Raji (cell line): ENCODE data around the gene TBKBP1.

Source experiments
- POLR2A ChIP-seq: IDR thresholded peaks from 2 replicates; pipeline ENCODE4 v1.6.1; 2011; ENCODE audit warnings: low read depth, low read length, control low read depth; ENCODE audit not compliant: insufficient read depth

The TBKBP1 gene

GRCh38 chr17:47670064-47670463 is 23.9 kb upstream of the TBKBP1 start:
- TF ChIP-seq POLR2A = no peak

GRCh38 chr17:47674499-47674898 is 19.5 kb upstream of the TBKBP1 start:
- TF ChIP-seq POLR2A = no peak

DNA sequence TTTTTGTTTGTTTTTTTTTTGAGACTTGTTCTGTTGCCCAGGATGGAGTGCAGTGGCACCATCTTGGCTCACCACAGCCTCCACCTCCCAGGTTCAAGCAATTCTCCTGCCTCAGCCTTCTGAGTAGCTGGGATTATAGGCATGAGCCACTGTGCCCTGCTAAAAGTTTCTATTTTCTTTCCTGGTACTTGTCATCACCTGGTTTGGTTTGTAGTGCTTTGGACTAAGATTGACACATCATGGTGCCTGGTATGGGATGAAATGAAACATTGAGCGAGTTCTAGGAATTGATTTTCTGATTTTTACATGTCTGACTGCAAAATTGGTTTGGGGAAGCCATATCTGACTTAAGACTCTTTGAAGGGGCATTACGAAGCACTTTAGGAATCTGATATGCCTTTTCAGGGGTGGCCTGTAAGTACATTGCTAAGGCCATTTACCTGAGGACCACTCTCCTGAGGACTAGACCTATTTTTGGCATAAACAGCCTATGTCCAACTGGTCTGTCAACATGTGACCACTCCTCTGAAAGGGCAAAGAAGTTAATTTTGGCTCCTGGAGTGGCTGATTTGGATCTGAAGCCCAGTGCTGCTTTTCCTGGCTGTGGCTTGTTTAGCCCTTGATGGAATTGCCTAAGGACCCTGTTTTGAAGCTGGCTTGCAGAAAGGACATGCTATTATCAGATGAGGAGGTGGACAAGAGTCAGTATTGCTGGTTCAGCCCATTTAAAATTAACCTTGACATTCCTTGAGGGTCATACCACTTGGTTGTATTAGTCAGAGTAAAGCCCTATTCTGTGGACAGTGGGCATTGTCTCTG is 18.4 kb upstream of the TBKBP1 start:
- no peak for TF ChIP-seq POLR2A

- TF ChIP-seq POLR2A = no peak
These were observed 17.8 kb upstream of the TBKBP1 start for GRCh38 chr17:47676199-47676472.

- no peak for TF ChIP-seq POLR2A
These were observed 17.3 kb upstream of the TBKBP1 start for GRCh38 chr17:47676510-47677165.

- TF ChIP-seq POLR2A = no peak
These were observed 15.8 kb upstream of the TBKBP1 start for GRCh38 chr17:47678196-47678595.

DNA sequence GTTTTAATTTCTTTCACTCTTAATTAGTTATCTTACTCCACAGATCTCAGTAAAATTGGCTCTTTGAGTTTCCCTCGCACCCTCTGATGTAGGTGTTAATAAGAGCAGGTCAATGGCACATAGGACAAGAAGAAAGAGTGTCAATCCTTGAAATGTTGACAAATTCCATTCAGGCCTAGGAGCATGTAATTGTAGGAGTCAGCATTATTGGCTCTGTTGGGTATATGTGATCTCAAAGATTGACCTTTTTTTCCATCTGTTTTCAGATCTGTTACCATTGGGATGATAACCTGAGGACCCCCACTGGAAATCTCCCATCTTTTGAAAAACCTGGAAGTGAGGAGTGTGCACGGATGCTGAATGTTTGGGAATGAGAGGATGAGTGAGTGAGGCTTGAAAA is 11.8 kb upstream of the TBKBP1 start:
- TF ChIP-seq POLR2A = no peak

DNA sequence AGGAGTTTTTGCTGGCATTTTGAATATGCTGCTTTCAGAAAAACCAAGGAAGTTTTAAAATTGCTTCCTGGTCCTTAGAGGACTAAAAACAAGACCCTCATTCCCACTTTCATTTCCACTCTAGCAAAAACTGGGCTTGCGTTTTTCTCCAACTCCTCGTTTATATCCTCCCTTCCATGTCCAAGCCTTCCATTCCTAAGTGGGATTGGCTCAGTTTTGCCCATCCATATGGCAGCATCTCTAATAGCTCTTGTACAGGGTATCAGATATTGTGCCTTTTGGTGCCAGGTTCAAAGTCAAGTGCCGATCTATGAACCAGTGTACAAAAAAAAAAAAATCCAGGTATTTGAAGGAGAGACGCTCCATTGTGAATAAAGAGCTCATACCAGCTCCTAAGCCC is 9.9 kb upstream of the TBKBP1 start:
- no peak for TF ChIP-seq POLR2A

DNA sequence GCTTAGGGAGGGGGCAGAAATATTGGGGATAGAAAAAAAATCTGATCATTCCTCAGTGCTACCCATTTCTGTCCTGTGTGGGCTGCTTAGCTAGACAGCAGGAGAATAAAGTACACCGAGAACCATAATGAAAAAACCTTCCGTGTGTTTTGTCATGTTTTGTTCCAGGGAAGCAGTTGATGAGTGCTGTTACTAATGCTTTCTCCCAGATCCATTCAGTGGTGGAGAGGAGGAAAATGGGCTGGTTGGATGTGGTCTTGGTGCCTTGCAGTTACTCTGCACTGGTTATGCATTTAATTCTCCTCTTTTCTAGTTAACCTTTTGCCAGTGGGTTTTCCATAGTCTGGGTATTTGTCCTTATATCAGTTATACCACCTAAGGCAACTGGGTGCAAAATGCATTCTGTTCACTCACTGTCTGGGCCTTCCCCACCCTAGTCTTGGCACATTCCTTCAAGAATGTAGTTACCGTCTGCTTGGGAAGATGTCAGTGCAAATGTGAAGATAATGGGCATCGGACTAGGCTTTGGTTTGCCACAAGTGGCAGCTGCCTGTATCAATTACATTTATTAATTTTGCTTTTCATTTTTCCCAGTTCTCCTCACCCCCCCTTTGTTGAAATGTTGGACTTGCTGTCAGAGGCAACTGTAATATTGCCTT is 9.3 kb upstream of the TBKBP1 start:
- TF ChIP-seq POLR2A = no peak

GRCh38 chr17:47685556-47686275 is 8.2 kb upstream of the TBKBP1 start:
- TF ChIP-seq POLR2A = no peak

DNA sequence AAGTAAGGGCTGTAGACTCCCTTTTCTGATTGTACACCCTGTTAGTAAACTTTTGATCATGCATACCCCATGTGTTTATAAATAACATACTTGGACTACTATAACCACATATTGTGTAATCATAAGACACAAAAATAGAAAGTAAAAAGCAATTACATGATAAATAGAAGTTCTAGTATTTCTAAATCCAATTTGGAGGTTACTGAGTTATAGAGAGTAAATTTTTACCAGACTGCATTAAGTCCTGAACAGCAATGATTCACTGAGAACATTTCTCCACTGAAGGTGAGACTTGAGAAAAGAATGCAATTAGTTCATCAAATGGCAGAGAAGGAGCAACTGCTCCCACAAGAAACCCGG is 7.7 kb upstream of the TBKBP1 start:
- no peak for TF ChIP-seq POLR2A

DNA sequence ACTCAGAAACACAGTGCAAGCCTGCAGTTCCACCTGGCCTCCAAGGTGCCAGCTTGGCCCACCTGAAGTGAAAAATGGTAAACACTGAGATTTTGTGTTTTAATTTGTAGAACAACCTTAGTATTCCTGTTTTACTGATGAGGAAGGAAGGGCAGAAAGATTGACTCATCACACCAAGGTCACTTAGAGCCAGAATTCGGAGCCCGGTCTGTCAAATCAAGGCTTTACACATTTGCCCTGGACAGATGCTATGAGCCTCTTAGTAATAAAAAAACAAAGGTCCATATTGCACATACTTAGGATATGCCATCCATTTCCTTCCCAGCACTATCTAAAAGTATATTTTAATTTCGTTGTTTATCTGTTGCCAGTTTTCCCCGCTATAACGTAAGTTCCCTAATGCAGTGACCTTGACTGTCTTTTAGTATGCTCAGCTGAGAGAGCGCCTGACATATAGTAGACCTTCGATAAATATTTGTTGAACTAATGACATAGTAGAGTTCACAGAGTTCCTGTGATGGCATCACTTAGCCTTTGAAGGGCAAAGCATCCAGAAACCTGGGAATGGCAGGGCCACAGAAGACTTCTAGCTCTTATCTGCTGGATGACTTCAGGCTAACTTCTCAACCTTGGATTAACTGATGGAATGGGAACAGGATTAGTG is 7.2 kb upstream of the TBKBP1 start:
- no peak for TF ChIP-seq POLR2A

GRCh38 chr17:47687328-47687690 is 6.7 kb upstream of the TBKBP1 start:
- no peak for TF ChIP-seq POLR2A

DNA sequence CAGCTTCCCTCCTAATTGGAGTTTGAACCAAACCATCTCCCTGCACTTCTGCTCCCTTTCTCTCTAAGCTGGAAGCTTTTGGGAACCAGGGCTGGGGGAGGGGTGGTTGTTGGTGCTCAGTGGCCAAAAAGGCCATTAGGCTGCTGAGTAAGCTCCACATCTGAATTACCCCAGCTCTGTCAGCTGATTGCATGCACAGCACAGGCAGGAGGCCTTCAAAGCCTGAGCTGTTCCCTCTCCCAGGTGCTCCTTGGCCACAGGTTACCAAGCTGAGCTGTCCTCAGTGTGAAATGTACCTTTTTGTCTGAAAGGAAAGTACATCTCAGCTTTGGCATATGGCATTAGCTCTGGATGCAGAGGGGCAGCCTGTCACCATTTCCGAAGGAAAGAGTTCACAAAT is 6.2 kb upstream of the TBKBP1 start:
- TF ChIP-seq POLR2A = no peak

DNA sequence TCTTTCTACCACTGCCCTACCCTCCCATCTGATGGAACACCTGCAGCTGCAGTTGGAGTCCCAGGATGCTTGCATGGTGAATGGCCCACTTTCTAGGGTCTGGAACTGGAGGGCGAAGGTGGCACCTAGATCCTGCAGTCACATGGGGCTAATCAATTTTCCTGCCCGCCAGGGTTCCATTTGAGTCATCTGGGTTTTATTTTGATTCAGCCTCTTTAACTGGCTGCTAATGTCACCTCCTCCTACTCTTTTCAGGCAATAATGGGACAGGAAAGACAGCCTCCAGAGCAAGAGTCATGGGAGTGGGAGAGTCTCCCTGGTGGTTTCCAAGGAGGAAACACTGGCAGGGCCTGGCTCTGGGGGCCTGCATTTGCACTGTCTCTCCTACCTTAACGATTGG is 3.8 kb upstream of the TBKBP1 start:
- no peak for TF ChIP-seq POLR2A

- no peak for TF ChIP-seq POLR2A
These were observed 1.6 kb upstream of the TBKBP1 start for GRCh38 chr17:47692137-47692894.
